AG04450 (cell line): ENCODE results near the gene MST1R. TPM values are rescaled to one million over a fixed set of nuclear protein-coding genes. Genes with fewer than 3 reads are reported as not detected.

Experiments
- CTCF ChIA-PET: fragments of 300-600, 350-600 bp; formaldehyde crosslinking; extraction: SDS; loops from one replicate; lab custom pipeline; 2022; ENCODE audit warnings: antibody characterized with exemption, inconsistent platforms; lab: Charles Lee
- POLR2A ChIA-PET: fragments of 350-600 bp; formaldehyde crosslinking; extraction: SDS; loops from one replicate; lab custom pipeline; 2021; ENCODE audit warnings: antibody characterized with exemption, inconsistent platforms; lab: Yijun Ruan, JAX
- DNase-seq: peaks from one replicate; pipeline ENCODE4 v3.0.0-alpha.2; 2011; ENCODE audit warnings: low read depth, low spot score
- H3K27ac ChIP-seq: one replicate; pipeline ENCODE4 v1.5.1; 2012; ENCODE audit warnings: low read depth, low read length, control low read depth
- H3K27me3 ChIP-seq: one replicate; pipeline ENCODE4 v1.6.0; 2012; ENCODE audit warnings: low read length; ENCODE audit not compliant: control insufficient read depth, insufficient read depth
- H3K4me3 ChIP-seq: 2 replicates; pipeline ENCODE4 v1.5.1; 2011; ENCODE audit warnings: mild to moderate bottlenecking, low read depth, low read length, control low read depth
- H3K9me3 ChIP-seq: 2 replicates; pipeline ENCODE4 v1.5.1; 2012; ENCODE audit warnings: low read length; ENCODE audit not compliant: control insufficient read depth, insufficient read depth
- CTCF ChIP-seq: IDR thresholded peaks from 2 replicates; pipeline ENCODE4 v1.5.1; 2011; ENCODE audit warnings: low read depth, low read length, control low read depth, inconsistent platforms
- polyA plus RNA-seq: library from polyadenylated mRNA; depleted of rRNA; stranded (reverse); fragments of >200 nt; gene quantifications from 2 replicates; pipeline ENCODE4 v1.2.3, GENCODE V29; 2011

Gene MST1R
- polyA plus RNA-seq, 1 experiment, result 0.10 TPM

GRCh38 chr3:49889296-49889695, 14.4 kb downstream of the MST1R start:
- no peak for TF ChIP-seq CTCF
- ChIA-PET POLR2A (no interaction called here), CTCF (interaction anchor here (0.9 kb wide), 1 partner anchor 50 kb away, joined by 3 read pairs; no protein-coding TSS in a partner anchor)
- H3K4me3 ChIP-seq, result no peak overlapping the region
- H3K9me3 ChIP-seq, result no peaks in the 10 kb centered on the region
- H3K27ac ChIP-seq, result no peak overlapping the region
- no peak for DNase-seq
- H3K27me3 ChIP-seq, result no peaks in the 10 kb centered on the region

GRCh38 chr3:49886922-49887265, 16.8 kb downstream of the MST1R start:
- Histone ChIP-seq H3K4me3 (no peak overlapping the region), H3K9me3 (no peaks in the 10 kb centered on the region), H3K27me3 (peaks cover 12% of the 10 kb centered on the region), H3K27ac (no peak overlapping the region)
- CTCF ChIA-PET, result no interaction called here
- POLR2A ChIA-PET, result no interaction called here
- TF ChIP-seq CTCF, result no peak
- no peak for DNase-seq

GRCh38 chr3:49883998-49884397, 19.7 kb downstream of the MST1R start:
- TF ChIP-seq CTCF, result no peak
- ChIA-PET CTCF (no interaction called here), POLR2A (interaction anchor here (0.6 to 1.4 kb wide), 2 partner anchors 56 to 369 kb away, joined by 3 read pairs; partner anchors contain the start of gene RBM6)
- Histone ChIP-seq H3K4me3 (no peak overlapping the region), H3K27ac (no peak overlapping the region), H3K9me3 (no peaks in the 10 kb centered on the region), H3K27me3 (peaks cover 26% of the 10 kb centered on the region)
- DNase-seq, result no peak

- Histone ChIP-seq H3K27me3 (peaks cover 29% of the 10 kb centered on the region), H3K27ac (no peak overlapping the region), H3K9me3 (no peaks in the 10 kb centered on the region), H3K4me3 (no peak overlapping the region)
- CTCF ChIA-PET, result interaction anchor here (1.3 kb wide), 1 partner anchor 43 kb away, joined by 6 read pairs; no protein-coding TSS in a partner anchor
- POLR2A ChIA-PET, result interaction anchor here (0.5 to 1.3 kb wide), 3 partner anchors 25 to 145 kb away, joined by 3 to 7 read pairs (median 4); partner anchors contain the start of gene RBM6
- no peak for TF ChIP-seq CTCF
- peak; percentile 21 for DNase-seq
Observed at GRCh38 chr3:49882166-49882565, 21.5 kb downstream of the MST1R start.

GRCh38 chr3:49880581-49881315, 22.9 kb downstream of the MST1R start:
- ChIA-PET POLR2A (interaction anchor here (0.6 kb wide), 1 partner anchor 402 kb away, joined by 3 read pairs; no protein-coding TSS in a partner anchor), CTCF (no interaction called here)
- Histone ChIP-seq H3K27me3 (peaks cover 30% of the 10 kb centered on the region), H3K9me3 (no peaks in the 10 kb centered on the region), H3K27ac (no peak overlapping the region), H3K4me3 (no peak overlapping the region)
- DNase-seq, result no peak
- TF ChIP-seq CTCF, result no peak
